Measurements from ENCODE around the gene TMEM100. TPM values are rescaled to one million over a fixed set of nuclear protein-coding genes. Genes with fewer than 3 reads are reported as not detected.

Gene TMEM100
- total RNA-seq, 2 donors from 2014 or later = not detected

GRCh38 chr17:55722016-55722736 is 488 bp downstream of the TMEM100 start:
- no peaks in the 10 kb centered on the region for H3K9me3 Mint-ChIP-seq
- no peak for DNase-seq
- peaks cover 76% of the 10 kb centered on the region for H3K27me3 Mint-ChIP-seq (ENCODE audit: low read depth)
- no peak overlapping the region for H3K27ac Mint-ChIP-seq
- no peaks in the 10 kb centered on the region for H3K36me3 Mint-ChIP-seq (ENCODE audit: insufficient read depth in 2 of 2)
- no peak for ATAC-seq (replicated peaks in 1 of 2)
- no peaks in the 10 kb centered on the region for H3K4me1 Mint-ChIP-seq (ENCODE audit: low read depth)
- H3K4me3 Mint-ChIP-seq = no peak overlapping the region

GRCh38 chr17:55720919-55721836 is 1.5 kb downstream of the TMEM100 start:
- Mint-ChIP-seq H3K36me3 (ENCODE audit: insufficient read depth in 2 of 2) (no peaks in the 10 kb centered on the region), H3K27me3 (ENCODE audit: low read depth) (peaks cover 67% of the 10 kb centered on the region), H3K4me3 (no peak overlapping the region), H3K27ac (no peak overlapping the region), H3K4me1 (ENCODE audit: low read depth) (no peaks in the 10 kb centered on the region), H3K9me3 (no peaks in the 10 kb centered on the region)
- DNase-seq (no peak), ATAC-seq (replicated peaks in 1 of 2) (no peak)

- Mint-ChIP-seq H3K27ac (no peak overlapping the region), H3K27me3 (ENCODE audit: low read depth) (peaks cover 41% of the 10 kb centered on the region), H3K4me3 (no peak overlapping the region), H3K9me3 (no peaks in the 10 kb centered on the region), H3K36me3 (ENCODE audit: insufficient read depth in 2 of 2) (no peaks in the 10 kb centered on the region), H3K4me1 (ENCODE audit: low read depth) (no peaks in the 10 kb centered on the region)
- DNase-seq = peak; percentile 65 to 73
- ATAC-seq (replicated peaks in 1 of 2) = no peak
Measured at GRCh38 chr17:55717898-55718735, 4.5 kb downstream of the TMEM100 start.

GRCh38 chr17:55717432-55717831 is 5.2 kb downstream of the TMEM100 start:
- Mint-ChIP-seq H3K36me3 (ENCODE audit: insufficient read depth in 2 of 2) (no peaks in the 10 kb centered on the region), H3K27me3 (ENCODE audit: low read depth) (peaks cover 34% of the 10 kb centered on the region), H3K4me3 (no peak overlapping the region), H3K27ac (no peak overlapping the region), H3K9me3 (no peaks in the 10 kb centered on the region), H3K4me1 (ENCODE audit: low read depth) (no peaks in the 10 kb centered on the region)
- DNase-seq (no peak), ATAC-seq (replicated peaks in 1 of 2) (no peak)

GRCh38 chr17:55710829-55711496 is 11.7 kb downstream of the TMEM100 start:
- H3K36me3 Mint-ChIP-seq (ENCODE audit: insufficient read depth in 2 of 2) = no peaks in the 10 kb centered on the region
- H3K4me3 Mint-ChIP-seq = no peak overlapping the region
- H3K4me1 Mint-ChIP-seq (ENCODE audit: low read depth) = no peaks in the 10 kb centered on the region
- no peak overlapping the region for H3K27ac Mint-ChIP-seq
- ATAC-seq (replicated peaks in 1 of 2) (peak in 1 of 2 donors; percentile 19), DNase-seq (no peak)
- peaks cover 40% of the 10 kb centered on the region for H3K27me3 Mint-ChIP-seq (ENCODE audit: low read depth)
- no peaks in the 10 kb centered on the region for H3K9me3 Mint-ChIP-seq

- ATAC-seq (replicated peaks in 1 of 2) (peak in 1 of 2 donors; percentile 23), DNase-seq (no peak)
- H3K27me3 Mint-ChIP-seq (ENCODE audit: low read depth) = peaks cover 40% of the 10 kb centered on the region
- no peaks in the 10 kb centered on the region for H3K36me3 Mint-ChIP-seq (ENCODE audit: insufficient read depth in 2 of 2)
- no peaks in the 10 kb centered on the region for H3K9me3 Mint-ChIP-seq
- H3K4me1 Mint-ChIP-seq (ENCODE audit: low read depth) = no peaks in the 10 kb centered on the region
- no peak overlapping the region for H3K27ac Mint-ChIP-seq
- no peak overlapping the region for H3K4me3 Mint-ChIP-seq
Measured at GRCh38 chr17:55710410-55710809, 12.3 kb downstream of the TMEM100 start.

- Mint-ChIP-seq H3K36me3 (ENCODE audit: insufficient read depth in 2 of 2) (no peaks in the 10 kb centered on the region), H3K4me3 (no peak overlapping the region), H3K4me1 (ENCODE audit: low read depth) (no peaks in the 10 kb centered on the region), H3K27ac (no peak overlapping the region), H3K9me3 (no peaks in the 10 kb centered on the region), H3K27me3 (ENCODE audit: low read depth) (peaks cover 40% of the 10 kb centered on the region)
- no peak for ATAC-seq (replicated peaks in 1 of 2)
- DNase-seq = no peak
Measured at GRCh38 chr17:55709984-55710383, 12.7 kb downstream of the TMEM100 start.

GRCh38 chr17:55709440-55709839 is 13.2 kb downstream of the TMEM100 start:
- Mint-ChIP-seq H3K27me3 (ENCODE audit: low read depth) (peaks cover 44% of the 10 kb centered on the region), H3K4me1 (ENCODE audit: low read depth) (no peaks in the 10 kb centered on the region), H3K4me3 (no peak overlapping the region)

GRCh38 chr17:55708175-55708974 is 14.3 kb downstream of the TMEM100 start:
- Mint-ChIP-seq H3K27ac (no peak overlapping the region), H3K36me3 (ENCODE audit: insufficient read depth in 2 of 2) (no peaks in the 10 kb centered on the region), H3K9me3 (no peaks in the 10 kb centered on the region), H3K4me1 (ENCODE audit: low read depth) (no peaks in the 10 kb centered on the region), H3K4me3 (no peak overlapping the region), H3K27me3 (ENCODE audit: low read depth) (peaks cover 55% of the 10 kb centered on the region)
- ATAC-seq (replicated peaks in 1 of 2) = no peak
- DNase-seq = no peak

More at GRCh38 chr17:55709440-55709839, 13.2 kb downstream of the TMEM100 start:
- no peak overlapping the region for H3K27ac Mint-ChIP-seq
- no peak for DNase-seq
- ATAC-seq (replicated peaks in 1 of 2) = no peak
- H3K36me3 Mint-ChIP-seq (ENCODE audit: insufficient read depth in 2 of 2) = no peaks in the 10 kb centered on the region
- no peaks in the 10 kb centered on the region for H3K9me3 Mint-ChIP-seq

GRCh38 chr17:55706808-55707773 is 15.6 kb downstream of the TMEM100 start:
- Mint-ChIP-seq H3K4me3 (no peak overlapping the region), H3K9me3 (peaks cover 0 to 3% of the 10 kb centered on the region in 2 donors), H3K36me3 (ENCODE audit: insufficient read depth in 2 of 2) (no peaks in the 10 kb centered on the region), H3K27me3 (ENCODE audit: low read depth) (peaks cover 61% of the 10 kb centered on the region), H3K4me1 (ENCODE audit: low read depth) (no peaks in the 10 kb centered on the region), H3K27ac (no peak overlapping the region)
- DNase-seq (no peak), ATAC-seq (replicated peaks in 1 of 2) (no peak)

- Mint-ChIP-seq H3K27me3 (ENCODE audit: low read depth) (peaks cover 72% of the 10 kb centered on the region), H3K9me3 (peaks cover 5 to 6% of the 10 kb centered on the region in 2 donors), H3K4me3 (no peak overlapping the region), H3K4me1 (ENCODE audit: low read depth) (no peaks in the 10 kb centered on the region), H3K36me3 (ENCODE audit: insufficient read depth in 2 of 2) (peaks cover 0 to 1% of the 10 kb centered on the region in 2 donors), H3K27ac (no peak overlapping the region)
- ATAC-seq (replicated peaks in 1 of 2) (no peak), DNase-seq (no peak)
Measured at GRCh38 chr17:55705847-55706246, 16.8 kb downstream of the TMEM100 start.
